ENCODE results near the gene PPP6R2. TPM values are rescaled to one million over a fixed set of nuclear protein-coding genes. Genes with fewer than 3 reads are reported as not detected.

Gene PPP6R2
- total RNA-seq, 5 donors from 2014 or later (not counting 1 experiment from before 2014, with no cell fraction given) = 71.2 to 105 (median 96.8) TPM

DNA sequence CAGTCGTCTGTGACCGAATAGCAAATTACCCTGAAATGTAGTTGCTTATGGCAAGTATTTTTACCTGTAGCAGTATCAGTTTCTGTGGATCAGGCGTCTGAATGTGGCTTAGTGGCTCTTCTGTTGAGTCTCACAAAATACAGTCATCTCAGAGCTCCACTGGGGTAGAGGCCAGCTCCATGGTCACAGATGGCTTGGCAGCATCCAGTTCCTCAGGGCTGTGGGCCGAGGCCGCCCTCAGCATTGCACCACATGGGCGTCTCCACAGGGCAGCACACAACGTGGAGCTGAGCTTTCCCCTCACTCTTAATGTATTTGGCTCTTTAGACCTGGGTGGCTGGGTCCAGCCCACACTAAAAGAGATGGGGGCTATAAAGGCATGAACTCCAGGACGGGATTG is 73.9 kb downstream of the PPP6R2 start:
- Histone ChIP-seq H3K27ac (ENCODE audit: low read length) (no peak overlapping the region), H3K4me3 (ENCODE audit: control insufficient read depth in 1 of 2, extremely low read depth in 1 of 2, low read length in 1 of 2) (no peak overlapping the region), H3K9me3 (no peaks in the 10 kb centered on the region), H3K36me3 (ENCODE audit: control insufficient read depth in 2 of 2, extremely low read depth in 1 of 2, insufficient read depth in 1 of 2, low read length in 1 of 2) (peaks cover 38 to 77% of the 10 kb centered on the region in 2 donors), H3K27me3 (replicated peaks in 1 of 2; ENCODE audit: control insufficient read depth in 2 of 2, extremely low read depth in 1 of 2, insufficient read depth in 2 of 2, low read length in 1 of 2) (no peaks in the 10 kb centered on the region), H3K4me1 (ENCODE audit: control insufficient read depth in 1 of 2, extremely low read depth in 1 of 2, insufficient read depth in 2 of 2, low read length in 2 of 2) (no peaks in the 10 kb centered on the region)
- H3K27me3 Mint-ChIP-seq = no peaks in the 10 kb centered on the region
- no peaks in the 10 kb centered on the region for H3K4me1 Mint-ChIP-seq
- H3K4me3 Mint-ChIP-seq = no peak overlapping the region
- ATAC-seq (replicated peaks in 1 of 4) (no peak), DNase-seq (no peak)
- H3K9me3 Mint-ChIP-seq = no peaks in the 10 kb centered on the region
- peaks cover 33% of the 10 kb centered on the region for H3K36me3 Mint-ChIP-seq
- CTCF ChIA-PET = no interaction called here
- H3K27ac Mint-ChIP-seq = no peak overlapping the region
- POLR2A ChIA-PET = no interaction called here
- WGBS (ENCODE audit: insufficient coverage) = 96% methylated on average over 5 of the region's 8 CpGs

DNA sequence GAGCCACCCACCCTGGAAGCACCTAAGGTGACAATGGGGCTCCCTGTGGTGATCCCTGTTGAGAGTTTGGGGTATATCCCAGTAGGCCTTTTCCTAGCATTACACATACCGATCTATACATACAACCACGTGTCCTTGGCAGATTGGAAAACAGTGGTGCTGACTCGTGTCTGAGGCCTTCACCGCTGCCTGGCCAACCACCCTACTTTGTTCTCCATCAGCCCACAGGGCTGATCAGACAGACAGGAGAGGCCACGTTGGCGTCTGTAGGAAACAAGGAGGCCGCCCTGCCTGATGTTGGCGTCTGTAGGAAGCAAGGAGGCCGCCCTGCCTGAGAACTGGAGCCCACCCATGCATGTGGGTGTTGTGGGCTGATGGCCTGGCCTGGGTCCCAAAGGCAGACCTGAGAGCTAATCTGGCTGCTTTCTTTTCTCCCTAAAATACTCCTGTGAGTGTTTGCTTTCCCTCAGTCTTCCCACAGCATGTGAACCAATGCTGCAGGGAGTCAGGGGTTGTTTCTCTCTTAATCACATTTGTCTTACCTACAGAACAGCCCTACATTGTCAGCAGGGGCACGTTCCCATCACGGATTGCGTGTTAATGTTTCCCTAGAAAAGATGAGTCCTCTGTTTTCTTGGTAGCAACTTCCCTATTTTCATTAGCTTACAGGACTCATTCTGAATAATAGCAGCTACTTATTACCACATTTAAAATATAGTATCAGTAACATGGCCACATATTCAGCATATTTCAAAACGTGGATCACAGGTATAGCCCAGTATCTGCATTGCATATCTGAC is 74.5 kb downstream of the PPP6R2 start:
- Mint-ChIP-seq H3K27ac (no peak overlapping the region), H3K36me3 (peaks cover 33% of the 10 kb centered on the region), H3K4me1 (no peaks in the 10 kb centered on the region), H3K27me3 (no peaks in the 10 kb centered on the region), H3K4me3 (no peak overlapping the region), H3K9me3 (no peaks in the 10 kb centered on the region)
- DNase-seq (no peak), ATAC-seq (replicated peaks in 1 of 4) (no peak)
- ChIA-PET CTCF (interaction anchor here in 1 of 2 donors (0.6 kb wide), 1 partner anchor 139 kb away, joined by 3 read pairs; no protein-coding TSS in a partner anchor), POLR2A (interaction anchor here in 1 of 2 donors (0.8 kb wide), 1 partner anchor 11 kb away, joined by 5 read pairs; no protein-coding TSS in a partner anchor)
- H3K4me3 ChIP-seq (ENCODE audit: control insufficient read depth in 1 of 2, extremely low read depth in 1 of 2, low read length in 1 of 2) = no peak overlapping the region
- WGBS (ENCODE audit: insufficient coverage) = 94% methylated on average over 3 of the region's 13 CpGs
- H3K36me3 ChIP-seq (ENCODE audit: control insufficient read depth in 2 of 2, extremely low read depth in 1 of 2, insufficient read depth in 1 of 2, low read length in 1 of 2) = peaks cover 38 to 83% of the 10 kb centered on the region in 2 donors
- no peaks in the 10 kb centered on the region for H3K9me3 ChIP-seq
- no peaks in the 10 kb centered on the region for H3K4me1 ChIP-seq (ENCODE audit: control insufficient read depth in 1 of 2, extremely low read depth in 1 of 2, insufficient read depth in 2 of 2, low read length in 2 of 2)
- H3K27me3 ChIP-seq (replicated peaks in 1 of 2; ENCODE audit: control insufficient read depth in 2 of 2, extremely low read depth in 1 of 2, insufficient read depth in 2 of 2, low read length in 1 of 2) = no peaks in the 10 kb centered on the region
- H3K27ac ChIP-seq (ENCODE audit: low read length) = no peak overlapping the region

DNA sequence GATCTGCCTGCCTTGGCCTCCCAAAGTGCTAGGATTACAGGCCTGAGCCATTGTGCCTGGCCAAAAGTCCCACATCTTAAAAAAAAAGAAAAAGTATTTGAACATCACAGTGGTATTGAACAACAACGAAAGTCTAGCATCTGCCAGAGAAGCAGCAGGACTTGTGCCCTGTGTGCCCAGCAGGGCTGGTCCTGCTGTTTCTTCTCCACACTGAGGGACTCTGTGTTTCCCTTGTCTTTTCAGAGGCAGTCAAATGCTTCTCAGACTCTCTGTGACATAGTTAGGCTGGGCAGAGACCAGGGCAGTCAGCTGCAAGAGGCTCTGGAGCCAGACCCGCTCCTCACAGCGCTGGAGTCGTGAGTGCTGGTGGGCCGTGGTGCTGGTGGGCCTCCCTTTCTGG is 75.5 kb downstream of the PPP6R2 start:
- Mint-ChIP-seq H3K9me3 (no peaks in the 10 kb centered on the region), H3K27ac (no peak overlapping the region)

DNA sequence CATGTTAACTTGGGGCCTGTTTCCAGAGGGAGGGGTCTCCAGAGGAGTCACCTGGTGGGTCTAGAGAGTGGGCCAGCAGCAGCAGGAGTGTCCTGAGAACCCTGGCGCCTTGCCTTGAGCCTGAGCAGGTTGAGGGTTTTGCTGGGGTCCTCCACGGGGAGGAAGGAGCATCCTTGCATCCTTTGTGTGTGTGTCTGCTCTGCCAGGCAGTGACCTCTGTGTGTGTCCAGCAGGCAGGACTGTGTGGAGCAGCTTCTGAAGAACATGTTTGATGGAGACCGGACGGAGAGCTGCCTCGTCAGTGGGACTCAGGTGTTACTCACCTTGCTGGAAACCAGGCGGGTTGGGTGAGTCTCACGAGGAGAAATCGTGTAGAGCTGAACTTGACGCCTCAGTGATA is 76.0 kb downstream of the PPP6R2 start:
- Histone ChIP-seq H3K9me3 (no peaks in the 10 kb centered on the region), H3K27me3 (replicated peaks in 1 of 2; ENCODE audit: control insufficient read depth in 2 of 2, extremely low read depth in 1 of 2, insufficient read depth in 2 of 2, low read length in 1 of 2) (no peaks in the 10 kb centered on the region), H3K4me3 (ENCODE audit: control insufficient read depth in 1 of 2, extremely low read depth in 1 of 2, low read length in 1 of 2) (no peak overlapping the region), H3K27ac (ENCODE audit: low read length) (no peak overlapping the region), H3K36me3 (ENCODE audit: control insufficient read depth in 2 of 2, extremely low read depth in 1 of 2, insufficient read depth in 1 of 2, low read length in 1 of 2) (peaks cover 38 to 92% of the 10 kb centered on the region in 2 donors), H3K4me1 (ENCODE audit: control insufficient read depth in 1 of 2, extremely low read depth in 1 of 2, insufficient read depth in 2 of 2, low read length in 2 of 2) (no peaks in the 10 kb centered on the region)
- ChIA-PET CTCF (no interaction called here), POLR2A (no interaction called here)
- Mint-ChIP-seq H3K27me3 (no peaks in the 10 kb centered on the region), H3K4me1 (no peaks in the 10 kb centered on the region), H3K36me3 (peaks cover 41% of the 10 kb centered on the region), H3K4me3 (no peak overlapping the region), H3K9me3 (no peaks in the 10 kb centered on the region), H3K27ac (no peak overlapping the region)
- ATAC-seq (replicated peaks in 1 of 4) (no peak), DNase-seq (no peak)
- 94% methylated on average over 9 of the region's 9 CpGs for WGBS (ENCODE audit: insufficient coverage)

More for the DNA sequence above, 75.5 kb downstream of the PPP6R2 start:
- 96% methylated on average over 5 of the region's 5 CpGs for WGBS (ENCODE audit: insufficient coverage)
- Histone ChIP-seq H3K4me1 (ENCODE audit: control insufficient read depth in 1 of 2, extremely low read depth in 1 of 2, insufficient read depth in 2 of 2, low read length in 2 of 2) (no peaks in the 10 kb centered on the region), H3K4me3 (ENCODE audit: control insufficient read depth in 1 of 2, extremely low read depth in 1 of 2, low read length in 1 of 2) (no peak overlapping the region), H3K36me3 (ENCODE audit: control insufficient read depth in 2 of 2, extremely low read depth in 1 of 2, insufficient read depth in 1 of 2, low read length in 1 of 2) (peaks cover 38 to 92% of the 10 kb centered on the region in 2 donors), H3K27ac (ENCODE audit: low read length) (no peak overlapping the region), H3K9me3 (no peaks in the 10 kb centered on the region), H3K27me3 (replicated peaks in 1 of 2; ENCODE audit: control insufficient read depth in 2 of 2, extremely low read depth in 1 of 2, insufficient read depth in 2 of 2, low read length in 1 of 2) (no peaks in the 10 kb centered on the region)
- ChIA-PET CTCF (no interaction called here), POLR2A (no interaction called here)
- Mint-ChIP-seq H3K36me3 (peaks cover 37% of the 10 kb centered on the region), H3K27me3 (no peaks in the 10 kb centered on the region), H3K4me1 (no peaks in the 10 kb centered on the region), H3K4me3 (no peak overlapping the region)
- ATAC-seq (replicated peaks in 1 of 4) = no peak
- DNase-seq = no peak

DNA sequence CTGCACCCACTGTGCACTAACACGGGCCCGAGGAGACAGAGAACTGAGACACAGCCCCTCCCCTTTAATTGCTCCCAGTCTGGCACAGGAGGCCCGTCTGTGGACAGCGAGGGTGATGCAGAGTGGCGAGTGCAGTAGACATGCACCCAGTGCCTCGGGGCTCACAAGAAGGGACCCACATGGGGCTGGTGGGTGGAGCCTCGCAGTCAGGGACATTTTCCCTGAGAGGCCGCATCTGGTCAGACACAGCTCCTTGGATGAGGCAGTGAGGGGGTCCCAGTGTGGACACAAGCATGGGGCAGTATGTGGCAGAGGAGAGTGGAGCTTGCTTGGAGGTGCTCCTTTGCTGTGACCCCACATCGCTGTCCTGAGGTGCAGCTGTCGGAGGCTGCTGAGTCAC is 76.9 kb downstream of the PPP6R2 start:
- no peaks in the 10 kb centered on the region for H3K4me1 Mint-ChIP-seq
- H3K27ac Mint-ChIP-seq = peak overlapping the region in 1 of 2 donors; percentile 22
- H3K9me3 Mint-ChIP-seq = no peaks in the 10 kb centered on the region
- DNase-seq (no peak), ATAC-seq (replicated peaks in 1 of 4) (no peak)
- H3K4me3 Mint-ChIP-seq = no peak overlapping the region
- H3K36me3 Mint-ChIP-seq = peaks cover 47% of the 10 kb centered on the region
- no peaks in the 10 kb centered on the region for H3K27me3 Mint-ChIP-seq
- H3K27me3 ChIP-seq (replicated peaks in 1 of 2; ENCODE audit: control insufficient read depth in 2 of 2, extremely low read depth in 1 of 2, insufficient read depth in 2 of 2, low read length in 1 of 2) = no peaks in the 10 kb centered on the region
- no peak overlapping the region for H3K27ac ChIP-seq (ENCODE audit: low read length)
- no peaks in the 10 kb centered on the region for H3K4me1 ChIP-seq (ENCODE audit: control insufficient read depth in 1 of 2, extremely low read depth in 1 of 2, insufficient read depth in 2 of 2, low read length in 2 of 2)
- ChIA-PET POLR2A (no interaction called here), CTCF (no interaction called here)
- H3K36me3 ChIP-seq (ENCODE audit: control insufficient read depth in 2 of 2, extremely low read depth in 1 of 2, insufficient read depth in 1 of 2, low read length in 1 of 2) = peaks cover 38 to 87% of the 10 kb centered on the region in 2 donors
- H3K4me3 ChIP-seq (ENCODE audit: control insufficient read depth in 1 of 2, extremely low read depth in 1 of 2, low read length in 1 of 2) = no peak overlapping the region
- 97% methylated on average over 8 of the region's 10 CpGs for WGBS (ENCODE audit: insufficient coverage)
- H3K9me3 ChIP-seq = no peaks in the 10 kb centered on the region

DNA sequence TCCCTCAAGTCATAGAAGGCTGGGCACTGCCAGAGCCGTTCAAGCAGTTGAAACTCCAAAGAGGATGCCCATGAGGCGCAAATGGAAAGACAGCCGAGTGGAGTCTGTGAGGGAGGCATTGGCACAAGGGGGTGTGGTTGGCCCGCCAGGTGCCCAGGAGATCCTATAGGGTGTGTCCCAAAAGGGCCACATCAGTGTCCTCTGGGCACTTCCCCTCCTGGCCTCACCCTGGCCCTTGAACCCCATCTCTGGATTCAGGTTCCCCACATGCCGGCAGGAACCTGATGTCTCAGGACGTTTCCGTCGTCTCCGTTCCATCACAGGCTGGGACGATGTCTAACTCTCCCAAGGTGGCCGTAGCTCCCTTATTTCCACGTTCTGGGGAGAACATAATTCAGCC is 77.5 kb downstream of the PPP6R2 start:
- ChIA-PET CTCF (interaction anchor here in 1 of 2 donors (0.6 kb wide), 1 partner anchor 23 kb away, joined by 9 read pairs; no protein-coding TSS in a partner anchor), POLR2A (no interaction called here)
- H3K27ac Mint-ChIP-seq = no peak overlapping the region
- no peaks in the 10 kb centered on the region for H3K4me1 ChIP-seq (ENCODE audit: control insufficient read depth in 1 of 2, extremely low read depth in 1 of 2, insufficient read depth in 2 of 2, low read length in 2 of 2)
- H3K27me3 ChIP-seq (replicated peaks in 1 of 2; ENCODE audit: control insufficient read depth in 2 of 2, extremely low read depth in 1 of 2, insufficient read depth in 2 of 2, low read length in 1 of 2) = no peaks in the 10 kb centered on the region
- 97% methylated on average over 9 of the region's 12 CpGs for WGBS (ENCODE audit: insufficient coverage)
- peaks cover 32 to 87% of the 10 kb centered on the region in 2 donors for H3K36me3 ChIP-seq (ENCODE audit: control insufficient read depth in 2 of 2, extremely low read depth in 1 of 2, insufficient read depth in 1 of 2, low read length in 1 of 2)
- DNase-seq (no peak), ATAC-seq (replicated peaks in 1 of 4) (no peak)
- peaks cover 0 to 3% (median 1%) of the 10 kb centered on the region in 3 donors for H3K4me1 Mint-ChIP-seq
- no peaks in the 10 kb centered on the region for H3K9me3 Mint-ChIP-seq
- H3K4me3 ChIP-seq (ENCODE audit: control insufficient read depth in 1 of 2, extremely low read depth in 1 of 2, low read length in 1 of 2) = no peak overlapping the region
- H3K27ac ChIP-seq (ENCODE audit: low read length) = no peak overlapping the region
- H3K36me3 Mint-ChIP-seq = peaks cover 50% of the 10 kb centered on the region
- no peaks in the 10 kb centered on the region for H3K27me3 Mint-ChIP-seq
- no peaks in the 10 kb centered on the region for H3K9me3 ChIP-seq
- H3K4me3 Mint-ChIP-seq = peak overlapping the region in 1 of 3 donors; percentile 17

Data from T-cell (primary cell).